T-helper 22 cell (primary cell): ENCODE results near the gene KRT20.
"Not testable (repeated sequence)": the region's sequence is repeated elsewhere in the genome, so short reads cannot be mapped to it uniquely, and the experiment has no call there.

Experiments
- DNase-seq: peaks from one replicate; pipeline ENCODE4 v3.0.0-alpha.2; 2020; ENCODE audit warnings: low read depth

Gene KRT20

GRCh38 chr17:40896916-40897455, 11.9 kb upstream of the KRT20 start:
- no peak for DNase-seq

DNA sequence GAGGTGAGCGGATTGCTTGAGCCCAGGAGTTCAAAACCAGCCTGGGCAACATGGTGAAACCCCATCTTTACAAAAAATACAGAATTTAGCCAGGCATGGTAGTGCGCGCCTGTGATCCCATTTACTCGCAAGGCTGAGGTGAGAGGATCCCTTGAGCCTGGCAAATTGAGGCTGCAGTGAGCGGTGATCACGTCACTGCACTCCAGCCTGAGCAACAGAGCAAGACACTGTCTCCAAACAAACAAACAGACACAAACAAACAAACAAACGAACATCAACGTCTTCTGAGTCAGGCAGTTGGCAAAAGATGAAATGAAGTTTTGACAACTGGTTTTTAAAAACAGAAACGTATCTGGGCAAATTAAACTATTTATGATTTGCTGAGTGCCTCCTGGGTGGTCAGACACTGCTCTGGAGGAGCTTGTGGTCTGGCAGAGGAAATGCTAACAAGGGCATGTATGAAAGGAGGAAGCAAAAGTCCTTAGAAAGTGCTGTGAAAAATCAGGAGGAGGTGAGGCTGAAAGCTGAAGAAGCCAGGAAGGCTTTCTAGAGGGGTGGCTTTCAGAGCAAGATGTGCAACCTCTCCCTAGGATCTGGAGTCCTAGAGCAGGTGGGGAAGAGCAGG, 10.2 kb upstream of the KRT20 start:
- DNase-seq: no peak

GRCh38 chr17:40888196-40888720, 3.2 kb upstream of the KRT20 start:
- no peak for DNase-seq

- no peak for DNase-seq
Measured at GRCh38 chr17:40886090-40886489, 1.0 kb upstream of the KRT20 start.

DNA sequence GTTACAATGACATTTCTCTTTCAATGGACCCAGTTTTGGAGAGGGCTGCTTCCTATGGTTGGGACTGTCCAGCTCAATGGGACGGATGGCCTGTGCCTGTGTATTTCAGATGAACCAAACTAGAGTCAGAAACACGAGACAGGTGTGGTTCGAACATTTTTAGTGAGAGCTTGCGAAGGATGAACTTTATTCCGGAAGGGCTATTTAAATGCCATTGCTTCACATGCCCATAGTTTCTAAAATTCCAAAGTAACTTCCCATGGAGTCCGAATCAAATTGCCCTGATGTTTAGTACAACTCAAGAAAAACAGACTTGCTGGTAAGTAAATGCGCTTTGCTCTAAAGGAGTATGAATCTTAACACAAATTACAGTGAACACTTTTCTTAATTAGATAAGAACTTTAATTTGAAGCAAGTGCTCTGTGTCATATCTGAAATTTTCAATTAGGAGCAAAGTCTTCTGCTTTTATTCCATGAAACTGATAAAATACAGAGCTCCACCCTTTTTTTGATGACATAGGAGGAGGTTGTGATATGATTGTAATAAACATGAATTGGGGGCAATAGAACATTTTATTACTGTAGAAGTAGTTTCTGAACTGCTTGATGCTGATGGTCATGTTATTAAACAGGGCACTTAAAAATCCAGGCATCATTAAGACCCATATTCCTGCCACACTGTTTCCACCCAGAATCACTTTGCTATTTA, 1.3 kb downstream of the KRT20 start:
- DNase-seq: no peak

- DNase-seq: no peak
Measured at GRCh38 chr17:40883031-40883430, 2.0 kb downstream of the KRT20 start.

GRCh38 chr17:40879026-40879425, 6.0 kb downstream of the KRT20 start:
- DNase-seq: no peak

DNA sequence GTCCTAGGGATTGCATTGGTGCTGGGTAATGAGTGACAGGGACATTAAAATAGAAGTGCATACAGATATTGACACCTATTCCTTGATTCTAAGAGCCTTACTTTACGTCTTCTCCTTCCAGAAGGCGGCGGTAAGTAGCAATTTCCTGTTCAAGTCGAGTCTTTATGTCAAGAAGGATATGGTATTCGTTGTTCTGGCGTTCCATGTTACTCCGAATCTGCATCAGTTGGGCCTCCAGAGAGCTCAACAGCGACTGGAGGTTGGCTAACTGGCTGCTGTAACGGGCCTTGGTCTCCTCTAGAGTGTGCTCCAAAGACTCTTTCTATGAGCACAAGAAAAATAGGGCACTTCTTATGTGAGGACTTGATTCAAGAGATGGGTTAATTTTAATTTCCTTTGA, 7.0 kb downstream of the KRT20 start:
- no peak for DNase-seq

DNA sequence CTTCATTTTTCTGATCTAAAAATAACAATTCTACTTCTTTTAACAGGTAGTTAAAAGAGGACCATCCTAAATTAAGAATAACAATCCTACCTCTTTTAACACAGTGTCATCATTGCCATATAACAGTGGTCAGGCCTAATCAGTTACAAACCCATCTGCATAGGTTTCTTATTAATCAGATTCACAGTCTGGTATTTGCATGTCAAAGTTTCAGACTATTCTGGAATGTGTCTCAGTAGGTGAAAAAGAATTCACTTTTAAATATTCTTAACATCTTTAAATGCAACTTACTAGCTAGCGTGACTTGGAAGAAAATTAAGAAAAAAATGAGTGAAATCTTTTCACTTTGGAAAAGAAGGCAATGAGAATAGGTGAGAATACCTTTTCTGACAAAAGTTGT, 11.2 kb downstream of the KRT20 start:
- no peak for DNase-seq

DNA sequence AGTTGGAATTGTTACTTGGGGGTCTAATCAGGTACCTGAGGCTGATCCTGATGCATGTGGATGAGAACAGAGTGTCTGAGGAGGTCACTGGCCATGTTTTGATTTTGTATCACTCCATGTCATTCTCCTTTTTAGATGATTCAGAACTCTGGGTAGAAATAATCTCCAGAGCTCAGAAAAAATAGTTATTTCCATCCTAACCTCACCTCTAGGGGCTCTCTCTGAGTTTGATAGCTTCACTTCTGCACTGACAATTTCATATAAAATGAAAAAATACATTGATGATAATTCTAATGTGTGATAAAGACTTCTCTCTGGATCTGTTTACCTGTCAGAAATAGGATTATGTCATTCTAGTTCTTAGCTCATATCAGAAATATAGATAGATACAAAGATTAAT, 11.8 kb downstream of the KRT20 start:
- no peak for DNase-seq

GRCh38 chr17:40872416-40872815, 12.6 kb downstream of the KRT20 start:
- DNase-seq: no peak

- DNase-seq: no peak
Measured at GRCh38 chr17:40871316-40871715, 13.7 kb downstream of the KRT20 start.

DNA sequence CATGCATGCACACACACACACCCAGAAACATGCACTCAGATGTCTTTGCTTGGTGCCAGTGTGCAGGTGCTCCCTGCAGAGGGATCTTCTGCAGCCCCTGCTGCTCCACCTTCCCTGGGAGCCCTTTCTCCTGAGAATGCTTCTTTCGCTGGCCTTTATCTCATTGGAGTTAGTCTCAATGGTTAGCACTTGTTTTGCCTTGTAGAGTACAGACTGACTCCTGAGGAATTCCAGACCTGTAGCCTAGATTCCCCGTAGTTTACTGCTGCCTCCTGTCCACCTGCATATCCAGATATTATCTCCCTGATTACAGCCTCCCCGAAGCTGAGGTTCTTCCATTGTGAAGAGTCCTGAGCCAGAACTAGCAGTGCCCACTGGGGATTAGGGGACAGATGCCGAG, 14.9 kb downstream of the KRT20 start:
- no peak for DNase-seq

DNA sequence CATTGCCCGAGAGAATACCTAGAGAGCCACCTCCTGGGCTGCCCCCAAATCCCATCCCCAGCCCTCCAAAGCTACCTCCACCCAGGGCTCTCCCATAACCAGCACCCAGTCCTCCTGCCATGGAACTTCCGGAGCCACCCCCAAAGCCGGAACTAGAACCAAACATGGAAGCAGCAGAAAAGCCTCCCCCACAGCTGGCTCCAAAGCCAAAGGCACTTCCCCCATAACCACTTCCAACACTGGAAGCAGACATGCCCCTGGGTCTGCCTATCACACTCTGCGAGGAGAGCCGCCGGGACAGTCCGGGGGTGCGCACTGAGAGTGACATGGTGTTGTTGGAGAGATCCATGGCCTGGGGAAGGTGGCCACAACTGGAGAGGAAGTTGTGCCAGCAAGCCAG, 18.2 kb downstream of the KRT20 start, which contains the start of gene KRT12:
TSS of gene KRT12 (minus strand) at position 386 of the 400 bp plus-strand sequence. CDS start at position 349, 37 bp downstream.
- no peak for DNase-seq

- DNase-seq: no peak
Measured at GRCh38 chr17:40864661-40865390, 20.2 kb downstream of the KRT20 start.

DNA sequence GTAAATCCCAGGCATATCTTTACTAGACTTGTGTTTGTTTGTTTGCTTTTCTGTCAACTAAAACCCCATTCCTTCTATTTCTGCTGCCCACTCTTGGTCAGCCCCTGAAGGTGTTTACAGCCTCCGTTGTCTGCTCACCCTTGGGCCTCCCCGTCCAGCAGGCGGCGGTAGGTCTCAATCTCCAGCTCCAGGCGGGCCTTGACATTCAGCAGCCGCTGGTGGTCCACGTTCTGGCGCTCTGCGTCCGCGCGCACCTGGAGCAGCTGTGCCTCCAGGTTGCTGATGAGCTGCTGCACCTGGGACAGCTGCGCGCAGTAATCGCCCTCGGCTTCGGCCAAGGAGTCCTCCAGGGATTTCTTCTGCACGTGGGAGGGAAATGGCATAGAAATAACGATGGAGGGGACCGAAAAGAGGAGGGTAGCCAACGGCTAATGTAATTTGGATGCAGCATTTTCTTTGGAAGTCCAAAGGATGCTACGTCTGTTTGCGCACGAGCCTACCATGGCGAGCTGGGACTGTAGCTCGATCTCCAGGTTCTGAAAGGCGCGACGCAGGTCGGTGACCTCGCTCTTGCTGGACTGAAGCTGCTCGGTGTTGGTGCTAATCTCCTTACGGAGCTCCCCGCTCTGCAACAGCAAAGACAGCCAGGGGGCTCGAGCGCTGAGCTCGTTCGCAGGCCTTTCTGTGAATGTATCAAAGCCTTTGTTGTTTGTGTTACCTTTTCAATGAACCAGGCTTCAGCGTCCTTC, 21.9 kb downstream of the KRT20 start:
- DNase-seq: no peak

- DNase-seq: no peak
Measured at GRCh38 chr17:40859536-40859935, 25.5 kb downstream of the KRT20 start.

DNA sequence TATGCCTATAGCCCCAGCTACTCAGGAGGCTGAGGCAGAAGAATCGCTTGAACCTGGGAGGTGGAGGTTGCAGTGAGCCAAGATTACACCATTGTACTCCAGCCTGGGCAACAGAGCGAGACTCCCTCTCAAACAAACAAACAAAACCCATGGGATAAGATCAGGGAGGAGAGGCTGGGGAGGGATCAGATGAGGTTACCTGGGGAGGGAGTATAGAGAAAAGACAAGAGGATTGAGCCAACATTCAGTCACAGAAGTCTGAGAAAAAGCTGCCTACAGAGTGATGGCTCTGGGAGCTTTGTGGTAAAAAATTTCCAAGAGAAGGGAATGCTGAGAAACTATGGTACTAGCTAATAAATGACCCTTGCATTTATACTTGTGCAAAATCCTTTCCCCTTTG, 26.4 kb downstream of the KRT20 start:
- not testable (repeated sequence) for DNase-seq

DNA sequence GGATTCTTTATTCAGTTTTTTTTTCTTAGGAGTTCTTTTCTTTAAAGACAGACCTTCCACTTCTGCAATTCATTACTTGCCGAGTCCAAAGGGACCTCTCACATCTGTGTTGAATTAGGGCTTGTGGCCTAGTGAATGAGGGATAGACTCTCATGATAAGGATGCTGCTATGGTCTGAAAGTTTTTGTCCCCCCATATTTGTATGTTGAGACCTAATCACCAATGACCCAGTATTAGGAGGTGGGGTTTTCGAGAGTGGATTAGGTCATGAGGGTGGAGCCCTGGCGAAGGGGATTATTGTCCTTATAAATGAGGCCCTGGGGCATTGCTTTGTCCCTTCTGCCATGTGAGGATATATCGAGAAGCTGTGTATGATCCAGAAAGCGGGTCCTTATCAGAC, 27.5 kb downstream of the KRT20 start:
- DNase-seq: no peak

DNA sequence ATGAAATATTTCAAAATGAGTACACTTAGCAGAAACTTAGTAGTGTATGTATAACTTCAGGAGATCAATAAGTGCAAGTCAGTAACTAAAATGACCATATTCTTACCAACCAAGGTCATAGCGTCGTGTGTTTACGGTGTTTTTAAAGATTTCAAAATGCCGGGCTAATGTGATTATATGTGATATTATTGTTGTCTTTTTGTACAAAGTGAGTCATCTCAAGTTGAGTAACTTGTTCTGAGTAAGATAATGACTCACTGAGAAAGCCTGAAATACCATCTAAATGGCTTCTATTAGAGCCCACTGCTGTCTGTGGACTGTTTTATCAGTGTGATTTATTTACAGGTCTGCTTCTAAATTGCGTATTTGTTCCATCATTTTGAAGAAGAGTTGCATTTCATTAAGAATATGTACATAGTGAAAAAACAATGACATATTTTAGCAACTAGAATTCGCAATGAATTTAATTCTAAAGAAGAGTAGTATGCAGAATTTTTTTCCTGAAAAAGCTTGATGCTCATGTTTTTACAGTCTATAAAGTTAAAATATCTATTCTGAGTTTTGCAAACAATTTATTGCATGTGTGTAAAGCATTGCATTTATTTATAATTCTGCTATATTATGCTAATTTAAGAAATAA, 30.7 kb downstream of the KRT20 start:
- DNase-seq: no peak

GRCh38 chr17:40852364-40852763, 32.7 kb downstream of the KRT20 start:
- DNase-seq: no peak
